K562 (cell line): Measurements from ENCODE around the gene KIF26B. TPM values are rescaled to one million over a fixed set of nuclear protein-coding genes. Genes with fewer than 3 reads are reported as not detected.

Experiments used
- EHMT2 ChIP-seq: fragments of 450-650 bp; IDR thresholded peaks from 2 replicates; pipeline ENCODE4 v1.6.1; 2018; ENCODE audit warnings: antibody characterized with exemption
- FUS ChIP-seq: fragments of 200-400 bp; formaldehyde crosslinking; optimal IDR thresholded peaks from 2 replicates; pipeline ENCODE3; 2017; ENCODE audit warnings: low read depth, low read length
- GABPB2 ChIP-seq: fragments of 250-450 bp; sonication (Bioruptor Pico); conservative IDR thresholded peaks from 2 replicates; pipeline ENCODE4 v1.5.1; 2021; ENCODE audit warnings: mild to moderate bottlenecking
- HDAC3 ChIP-seq: fragments of 450-650 bp; IDR thresholded peaks from 2 replicates; pipeline ENCODE4 v1.6.1; 2018; ENCODE audit warnings: borderline replicate concordance, mild to moderate bottlenecking, moderate library complexity; ENCODE audit not compliant: partially characterized antibody
- KDM2B ChIP-seq: fragments of 250-450 bp; sonication (Bioruptor Pico); IDR thresholded peaks from 2 replicates; pipeline ENCODE4 v1.8.0; 2021; ENCODE audit warnings: mild to moderate bottlenecking, moderate library complexity
- MCM7 ChIP-seq, 2 experiments: fragments of 450-650 bp; IDR thresholded peaks; 2 replicates each; pipeline ENCODE4 v1.6.1; 2016 to 2018
- MGA ChIP-seq: fragments of 450-650 bp; IDR thresholded peaks from 2 replicates; pipeline ENCODE4 v1.6.1; 2016; ENCODE audit warnings: mild to moderate bottlenecking, moderate library complexity
- PCBP1 ChIP-seq: fragments of 200-400 bp; formaldehyde crosslinking; IDR thresholded peaks from 2 replicates; pipeline ENCODE4 v1.6.1; 2018; ENCODE audit warnings: mild to moderate bottlenecking, low read depth, low read length; ENCODE audit not compliant: poor library complexity, severe bottlenecking
- POLR3G ChIP-seq: IDR thresholded peaks from 2 replicates; pipeline ENCODE4 v1.6.1; 2011; ENCODE audit not compliant: insufficient read length, insufficient replicate concordance; ENCODE audit errors: extremely low read depth
- RBFOX2 ChIP-seq: fragments of 200-400 bp; formaldehyde crosslinking; IDR thresholded peaks from 2 replicates; pipeline ENCODE4 v1.6.1; 2017; ENCODE audit warnings: low read depth, mild to moderate bottlenecking, low read length, moderate library complexity
- SNRNP70 ChIP-seq: fragments of 200-400 bp; formaldehyde crosslinking; optimal IDR thresholded peaks from 2 replicates; pipeline ENCODE3; 2017; ENCODE audit warnings: low read depth, low read length
- SUPT5H ChIP-seq: fragments of 450-650 bp; IDR thresholded peaks from 2 replicates; pipeline ENCODE4 v1.6.1; 2016
- TFE3 ChIP-seq: fragments of 450-650 bp; formaldehyde crosslinking; IDR thresholded peaks from 2 replicates; pipeline ENCODE4 v1.4.0; 2020; ENCODE audit warnings: mild to moderate bottlenecking, mixed read lengths
- ZNF384 ChIP-seq: IDR thresholded peaks from 2 replicates; pipeline ENCODE4 v1.6.1; 2012; ENCODE audit warnings: low read depth, low read length, improper control_type of control experiment
- ZNF431 ChIP-seq: sonication (generic); formaldehyde crosslinking; IDR thresholded peaks from 2 replicates; pipeline ENCODE4 v1.8.0; 2022; ENCODE audit warnings: mild to moderate bottlenecking, missing genetic modification reagents
- ZZZ3 ChIP-seq: fragments of 450-650 bp; IDR thresholded peaks from 2 replicates; pipeline ENCODE4 v1.6.1; 2016; ENCODE audit warnings: antibody characterized with exemption, mild to moderate bottlenecking, moderate library complexity
- polyA plus RNA-seq, 8 experiments: library from polyadenylated mRNA; depleted of rRNA in 4 of 8; stranded (reverse) in 5 of 8; unstranded in 3 of 8; fragments of >200 nt; fragmentation: Nextera tagmentation in 2 of 8; fragmentation: Illumina TruSeq in 1 of 8; extraction: Ambion mirVana in 2 of 8; extraction: Trizol in 1 of 8; gene quantifications; 2 replicates each; pipeline versions ENCODE4 v1.2.1 to v1.2.3, GENCODE V29; 2011 to 2014; ENCODE audit warnings: inconsistent platforms in 1 of 8, missing spikeins in 1 of 8
- total RNA-seq, 7 experiments: library from RNA; depleted of rRNA in 6 of 7; stranded (reverse); fragments of >200 nt in 6 of 7; fragmentation: Illumina TruSeq in 2 of 7; extraction: Trizol in 2 of 7; gene quantifications; 2 replicates each; pipeline versions ENCODE4 v1.2.1 to v1.2.3, GENCODE V29; 2011 to 2021; ENCODE audit warnings: low replicate concordance in 1 of 7

The KIF26B gene
- total and polyA plus RNA-seq, 9 of the 15 experiments (the other 6 are each of a cell fraction or from before 2014, with no cell fraction given): 0.02 to 0.08 (median 0.03) TPM; not detected in 6

- TF ChIP-seq SNRNP70: no peak
- peak; percentile 46; the same call in 1 of the 2 replicates for TF ChIP-seq RBFOX2
- TF ChIP-seq KDM2B (CRISPR knock-in tag): 0 out of 2 replicates have a peak, but pooled peaks have one; percentile 5
- no peak for TF ChIP-seq FUS
- TF ChIP-seq GABPB2 (CRISPR knock-in tag): no peak
- TF ChIP-seq TFE3 (CRISPR knock-in tag): no peak
- TF ChIP-seq MCM7 (IDR thresholded peaks at IDR 0.05): no peak
- peak; percentile 20 for TF ChIP-seq MGA
- no peak for TF ChIP-seq HDAC3
- peak; percentile 72; the same call in 1 of the 2 replicates for TF ChIP-seq ZNF431
- no peak for TF ChIP-seq SUPT5H
- TF ChIP-seq POLR3G: no peak
- no peak for TF ChIP-seq ZZZ3
- TF ChIP-seq EHMT2: no peak
- TF ChIP-seq ZNF384: no peak
- TF ChIP-seq PCBP1: peak; percentile 67
Observed at GRCh38 chr1:245154429-245155271, at the start of gene KIF26B (continued).
